DND-41 (cell line): ENCODE data around the gene OLFM3.

Source experiments
- ATAC-seq: fragments of 200-7000 bp; cut with Tn5 transposase; 3 replicates; pipeline ENCODE4 v1.9.1; 2021; ENCODE audit warnings: low read depth; ENCODE audit not compliant: insufficient read depth
- DNase-seq: peaks from one replicate; pipeline ENCODE4 v3.0.0-alpha.2; 2020
- H2AFZ ChIP-seq: 2 replicates; pipeline ENCODE4 v1.6.0; 2012; ENCODE audit warnings: low read depth, low read length
- H3K27ac ChIP-seq: 2 replicates; pipeline ENCODE4 v1.5.1; 2012; ENCODE audit warnings: low read length, inconsistent platforms
- H3K27me3 ChIP-seq: fragments of 200-600 bp; sonication (generic); 2 replicates; pipeline ENCODE4 v1.6.0; 2012; ENCODE audit warnings: low read length, mild to moderate bottlenecking, inconsistent platforms; ENCODE audit not compliant: insufficient read depth, poor library complexity
- H3K36me3 ChIP-seq: 2 replicates; pipeline ENCODE4 v1.5.1; 2012; ENCODE audit warnings: low read length, inconsistent platforms; ENCODE audit not compliant: insufficient read depth
- H3K4me1 ChIP-seq: 2 replicates; pipeline ENCODE4 v1.5.1; 2012; ENCODE audit warnings: mild to moderate bottlenecking, low read length; ENCODE audit not compliant: insufficient read depth
- H3K4me2 ChIP-seq: 2 replicates; pipeline ENCODE4 v1.6.0; 2012; ENCODE audit warnings: mild to moderate bottlenecking, moderate library complexity, low read length, inconsistent platforms; ENCODE audit not compliant: insufficient read depth
- H3K4me3 ChIP-seq, 2 experiments: fragments of 200-600 bp in 1 of 2; shearing (Covaris generic) in 1 of 2; 2 replicates each; pipeline ENCODE4 v1.5.1; 2012 to 2016; ENCODE audit warnings: inconsistent platforms in 2 of 2, low read length in 2 of 2, mild to moderate bottlenecking in 2 of 2, low read depth in 1 of 2, moderate library complexity in 1 of 2
- H3K79me2 ChIP-seq: 2 replicates; pipeline ENCODE4 v1.6.0; 2012; ENCODE audit warnings: low read length, inconsistent platforms; ENCODE audit not compliant: insufficient read depth
- H3K9ac ChIP-seq: 2 replicates; pipeline ENCODE4 v1.6.0; 2012; ENCODE audit warnings: low read depth, mild to moderate bottlenecking, inconsistent platforms, low read length, moderate library complexity
- H3K9me3 ChIP-seq: 2 replicates; pipeline ENCODE4 v1.5.1; 2012; ENCODE audit warnings: low read length, moderate library complexity, mild to moderate bottlenecking, inconsistent platforms; ENCODE audit not compliant: insufficient read depth, severe bottlenecking
- H4K20me1 ChIP-seq: 2 replicates; pipeline ENCODE4 v1.6.0; 2012; ENCODE audit warnings: low read length; ENCODE audit not compliant: insufficient read depth
- CTCF ChIP-seq: IDR thresholded peaks from 2 replicates; pipeline ENCODE4 v1.5.1; 2012; ENCODE audit warnings: borderline replicate concordance, low read length, moderate library complexity, mild to moderate bottlenecking; ENCODE audit not compliant: poor library complexity, severe bottlenecking; ENCODE audit errors: extremely low read depth
- EZH2 ChIP-seq: IDR thresholded peaks from 3 replicates; pipeline ENCODE4 v1.6.1; 2012; ENCODE audit warnings: borderline replicate concordance, low read depth, mild to moderate bottlenecking, moderate library complexity, low read length, inconsistent platforms; ENCODE audit not compliant: severe bottlenecking

The OLFM3 gene

DNA sequence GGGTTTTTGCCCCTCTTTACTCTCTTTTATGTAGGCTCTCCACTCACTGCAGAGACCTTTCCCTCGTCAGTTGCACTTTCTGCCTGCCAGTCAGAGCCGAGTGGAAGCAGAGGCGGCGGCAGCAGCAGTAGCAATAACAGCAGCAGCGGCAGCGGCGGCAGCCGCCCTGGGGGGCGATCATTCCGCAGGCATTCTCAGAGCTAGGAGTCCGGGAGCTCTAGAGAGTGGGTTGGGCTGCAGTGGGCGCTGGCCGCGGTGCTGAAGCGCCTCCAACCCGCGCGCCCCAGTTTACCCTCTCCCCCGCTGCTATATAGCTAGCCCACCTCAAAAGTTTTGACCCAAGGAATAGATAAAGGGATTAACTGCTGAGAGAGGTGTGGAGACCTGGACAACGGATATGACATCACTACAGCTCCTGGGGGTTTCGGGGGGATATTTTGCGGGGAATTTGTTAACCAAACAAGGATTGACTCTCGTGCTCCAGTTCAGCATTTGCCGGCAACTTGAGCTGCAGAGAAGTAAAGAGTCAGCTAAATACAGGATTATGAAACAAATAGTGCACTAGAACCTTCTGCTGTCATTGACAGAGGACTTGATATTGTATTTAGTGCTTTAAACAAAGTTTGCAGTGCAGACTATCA is at the start of gene OLFM3:
TSS of gene OLFM3 (minus strand) at position 102 of the 641 bp plus-strand sequence.
- Histone ChIP-seq H3K27me3 (no peaks in the 10 kb centered on the region), H3K4me3 (no peak within 1 kb of the TSS), H4K20me1 (no peaks in the 10 kb centered on the region), H3K79me2 (no peaks in the 10 kb centered on the region), H3K9me3 (no peaks in the 10 kb centered on the region), H2AFZ (no peak within 1 kb of the TSS), H3K27ac (no peak within 1 kb of the TSS), H3K9ac (no peak within 1 kb of the TSS), H3K4me1 (no peaks in the 10 kb centered on the region), H3K36me3 (no peaks in the 10 kb centered on the region), H3K4me2 (no peak within 1 kb of the TSS)
- DNase-seq (peak; percentile 30), ATAC-seq (peak; percentile 77)
- no peak for TF ChIP-seq EZH2
- no peak for TF ChIP-seq CTCF

DNA sequence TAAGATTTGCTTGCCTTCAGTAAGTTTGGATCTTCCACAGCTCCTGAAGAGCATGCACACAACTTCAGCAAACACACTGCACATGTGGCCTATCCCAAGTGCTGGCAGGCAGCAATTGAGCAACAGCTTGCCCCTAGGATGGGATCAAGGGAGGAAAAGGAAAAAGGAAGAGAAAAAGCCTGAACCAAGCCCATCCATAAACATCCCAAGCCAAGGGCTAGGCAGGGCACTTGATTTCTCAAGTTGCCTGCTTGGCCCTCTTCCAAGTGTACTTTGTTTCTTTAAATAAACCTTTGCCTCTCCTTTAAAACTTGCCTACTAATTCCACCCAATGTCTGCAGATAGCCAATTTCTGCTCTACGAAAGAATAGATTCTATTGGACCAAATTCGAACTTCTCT is 49.0 kb upstream of the OLFM3 start:
- ATAC-seq (no peak), DNase-seq (no peak)
- Histone ChIP-seq H3K27ac (no peak overlapping the region), H3K4me3 (no peak overlapping the region), H3K27me3 (no peaks in the 10 kb centered on the region), H2AFZ (peak overlapping the region; percentile 41), H3K36me3 (no peaks in the 10 kb centered on the region), H4K20me1 (no peaks in the 10 kb centered on the region), H3K9ac (no peak overlapping the region), H3K79me2 (no peaks in the 10 kb centered on the region), H3K4me2 (no peak overlapping the region), H3K4me1 (no peaks in the 10 kb centered on the region), H3K9me3 (no peaks in the 10 kb centered on the region)
- TF ChIP-seq EZH2 (no peak), CTCF (no peak)

DNA sequence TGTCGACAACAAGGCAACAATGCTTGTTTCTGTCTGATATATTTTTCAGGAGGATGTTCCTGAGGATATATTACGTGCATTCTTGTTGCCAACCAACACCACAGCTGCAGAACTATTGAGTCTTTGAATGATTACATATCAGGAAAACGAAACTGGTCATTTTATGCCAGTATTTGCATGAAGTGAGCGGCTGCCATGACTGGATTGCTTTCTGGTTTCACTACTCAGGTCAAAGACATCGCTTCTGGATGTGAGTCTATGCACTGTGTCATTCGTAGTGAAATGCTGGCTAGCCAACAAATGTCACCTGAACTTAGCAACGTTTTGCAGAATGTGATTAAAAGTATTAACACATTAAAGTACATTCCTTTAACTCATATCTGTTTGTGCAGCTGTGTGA is 35.8 kb upstream of the OLFM3 start:
- Histone ChIP-seq H2AFZ (no peak overlapping the region), H3K4me2 (no peak overlapping the region), H3K36me3 (no peaks in the 10 kb centered on the region), H3K27me3 (no peaks in the 10 kb centered on the region), H3K79me2 (no peaks in the 10 kb centered on the region), H3K9ac (no peak overlapping the region), H3K4me3 (no peak overlapping the region), H3K4me1 (no peaks in the 10 kb centered on the region), H4K20me1 (no peaks in the 10 kb centered on the region), H3K9me3 (no peaks in the 10 kb centered on the region), H3K27ac (no peak overlapping the region)
- no peak for TF ChIP-seq CTCF
- no peak for TF ChIP-seq EZH2
- no peak for DNase-seq
- no peak for ATAC-seq
